GM12878 (cell line): ENCODE measurements around the gene RHBDD3.

Experiments used
- CTCF ChIP-seq, 3 experiments: IDR thresholded peaks in 2 of 3; conservative IDR thresholded peaks in 1 of 3; 2 replicates each; pipeline ENCODE4 v1.5.1; 2011; ENCODE audit warnings: low read depth in 3 of 3, low read length in 3 of 3, mild to moderate bottlenecking in 3 of 3, control low read depth in 2 of 3, moderate library complexity in 2 of 3, inconsistent platforms in 1 of 3, mixed read lengths in 1 of 3; ENCODE audit not compliant: control insufficient read depth in 2 of 3, insufficient read depth in 1 of 3; ENCODE audit errors: extremely low read depth in 1 of 3
- MXI1 ChIP-seq: fragments of 150-350 bp; IDR thresholded peaks from 2 replicates; pipeline ENCODE4 v1.6.1; 2011; ENCODE audit warnings: low read depth, mild to moderate bottlenecking, inconsistent platforms, low read length, improper control_type of control experiment
- REST ChIP-seq: IDR thresholded peaks from 2 replicates; pipeline ENCODE4 v1.6.1; 2012; ENCODE audit warnings: mild to moderate bottlenecking, low read depth, low read length

- no peak for TF ChIP-seq CTCF (IDR thresholded peaks at IDR 0.05 in 2 of 3, conservative IDR thresholded peaks at IDR 0.05 in 1 of 3; ENCODE audit: control insufficient read depth in 2 of 3, extremely low read depth in 1 of 3, insufficient read depth in 1 of 3, low read depth in 3 of 3, low read length in 3 of 3)
- TF ChIP-seq REST, result no peak
- no peak for TF ChIP-seq MXI1
Observed at GRCh38 chr22:29213493-29213892, 54.3 kb downstream of the RHBDD3 start.
